GM23338 (cell line): ENCODE data around the gene AP3M1. TPM values are rescaled to one million over a fixed set of nuclear protein-coding genes. Genes with fewer than 3 reads are reported as not detected.

Experiments
- ATAC-seq: fragments of 200-7000 bp; cut with Tn5 transposase; 3 replicates; pipeline ENCODE4 v1.9.1; 2020
- DNase-seq: peaks from one replicate; pipeline ENCODE4 v3.0.0-alpha.2; 2015; ENCODE audit warnings: low spot score
- H2AFZ ChIP-seq: fragments of 200-600 bp; sonication (generic); 2 replicates; pipeline ENCODE4 v1.8.0; 2016; ENCODE audit warnings: antibody characterized with exemption, mild to moderate bottlenecking, moderate library complexity
- H3F3A ChIP-seq: fragments of 200-600 bp; sonication (generic); replicated peaks from 2 replicates; pipeline ENCODE4 v1.8.0; 2017; ENCODE audit warnings: antibody characterized with exemption, mixed run types, low read depth
- H3K27ac ChIP-seq: fragments of 200-600 bp; sonication (generic); 2 replicates; pipeline ENCODE4 v1.6.1; 2016; ENCODE audit warnings: low read depth
- H3K27me3 ChIP-seq: fragments of 200-600 bp; sonication (generic); 2 replicates; pipeline ENCODE4 v1.8.0; 2016; ENCODE audit warnings: mild to moderate bottlenecking, mixed run types, moderate library complexity; ENCODE audit not compliant: insufficient read depth
- H3K36me3 ChIP-seq: fragments of 200-600 bp; sonication (generic); 2 replicates; pipeline ENCODE4 v1.8.0; 2016; ENCODE audit warnings: mild to moderate bottlenecking; ENCODE audit not compliant: insufficient read depth
- H3K4me1 ChIP-seq: fragments of 200-600 bp; sonication (generic); 2 replicates; pipeline ENCODE4 v1.8.0; 2016; ENCODE audit warnings: mild to moderate bottlenecking, moderate library complexity; ENCODE audit not compliant: insufficient read depth
- H3K4me2 ChIP-seq: fragments of 200-600 bp; sonication (generic); 2 replicates; pipeline ENCODE4 v1.7.1; 2017; ENCODE audit warnings: mixed run types
- H3K4me3 ChIP-seq: fragments of 200-600 bp; sonication (generic); 2 replicates; pipeline ENCODE4 v1.6.1; 2016; ENCODE audit warnings: mixed run types
- H3K79me2 ChIP-seq: fragments of 200-600 bp; sonication (generic); replicated peaks from 2 replicates; pipeline ENCODE4 v1.8.0; 2017; ENCODE audit warnings: mild to moderate bottlenecking; ENCODE audit not compliant: insufficient read depth
- H3K9me2 ChIP-seq: fragments of 200-600 bp; sonication (generic); 2 replicates; pipeline ENCODE4 v1.8.0; 2017; ENCODE audit not compliant: insufficient read depth
- H4K20me1 ChIP-seq: fragments of 200-600 bp; sonication (generic); replicated peaks from 2 replicates; pipeline ENCODE4 v1.8.0; 2017; ENCODE audit warnings: mild to moderate bottlenecking; ENCODE audit not compliant: insufficient read depth
- H3K27ac Mint-ChIP-seq: 2 replicates; pipeline ENCODE4 v1.8.0; 2020; ENCODE audit warnings: inconsistent platforms, mild to moderate bottlenecking, moderate library complexity, mixed read lengths
- H3K27me3 Mint-ChIP-seq: 3 replicates; pipeline ENCODE4 v1.8.0; 2022; ENCODE audit warnings: low read depth, mild to moderate bottlenecking, moderate library complexity, mixed read lengths, inconsistent platforms; ENCODE audit not compliant: insufficient read depth, poor library complexity
- H3K36me3 Mint-ChIP-seq: 3 replicates; pipeline ENCODE4 v1.8.0; 2021; ENCODE audit warnings: low read depth, mild to moderate bottlenecking, inconsistent platforms, moderate library complexity, mixed read lengths
- H3K4me1 Mint-ChIP-seq: 3 replicates; pipeline ENCODE4 v1.8.0; 2020; ENCODE audit warnings: mild to moderate bottlenecking, inconsistent platforms, mixed read lengths
- H3K4me3 Mint-ChIP-seq: 3 replicates; pipeline ENCODE4 v1.8.0; 2021; ENCODE audit warnings: moderate library complexity, mild to moderate bottlenecking, inconsistent platforms, mixed read lengths
- H3K9me3 Mint-ChIP-seq: 3 replicates; pipeline ENCODE4 v1.8.0; 2020; ENCODE audit warnings: moderate library complexity, mild to moderate bottlenecking, inconsistent platforms, mixed read lengths
- CTCF ChIP-seq, 2 experiments: fragments of 200-600 bp in 1 of 2; sonication (generic) in 1 of 2; conservative IDR thresholded peaks; 2 replicates each; pipeline versions ENCODE4 v1.5.1 to v1.6.1; 2016 to 2017; ENCODE audit warnings: antibody characterized with exemption in 2 of 2, low read depth in 2 of 2, mild to moderate bottlenecking in 2 of 2, moderate library complexity in 1 of 2
- ETS1 ChIP-seq: IDR thresholded peaks from 2 replicates; pipeline ENCODE4 v1.6.1; 2016; ENCODE audit warnings: antibody characterized with exemption
- EZH2phosphoT487 ChIP-seq: fragments of 200-600 bp; sonication (generic); IDR thresholded peaks from one replicate; pipeline ENCODE4 v1.8.1; 2018; ENCODE audit warnings: antibody characterized with exemption; ENCODE audit not compliant: unreplicated experiment
- JUNB ChIP-seq: IDR thresholded peaks from one replicate; pipeline ENCODE4 v1.6.1; 2016; ENCODE audit warnings: antibody characterized with exemption; ENCODE audit not compliant: unreplicated experiment
- NANOG ChIP-seq: IDR thresholded peaks from 2 replicates; pipeline ENCODE4 v1.6.1; 2016; ENCODE audit warnings: antibody characterized with exemption, borderline replicate concordance
- POLR2AphosphoS5 ChIP-seq: IDR thresholded peaks from 2 replicates; pipeline ENCODE4 v1.6.1; 2016; ENCODE audit warnings: antibody characterized with exemption, low read depth
- STAT1 ChIP-seq: IDR thresholded peaks from one replicate; pipeline ENCODE4 v1.6.1; 2016; ENCODE audit warnings: antibody characterized with exemption; ENCODE audit not compliant: unreplicated experiment
- ZNF462 ChIP-seq: fragments of 250-450 bp; sonication (Bioruptor Pico); IDR thresholded peaks from 2 replicates; pipeline ENCODE4 v1.5.0; 2020; ENCODE audit warnings: mild to moderate bottlenecking, moderate library complexity
- polyA plus RNA-seq: library from polyadenylated mRNA; unstranded; fragments of >200 nt; fragmentation: Nextera tagmentation; extraction: Ambion mirVana; gene quantifications from 2 replicates; pipeline ENCODE4 v1.2.1, GENCODE V29; 2016
- total RNA-seq: library from RNA; depleted of rRNA; stranded (reverse); fragments of >200 nt; shearing (Covaris generic); gene quantifications from 2 replicates; pipeline ENCODE4 v1.2.3, GENCODE V29; 2014

AP3M1 gene
- total and polyA plus RNA-seq, 2 experiments from 2014 or later = 13.8 to 41.7 TPM

- Mint-ChIP-seq H3K4me1 (peaks cover 17% of the 10 kb centered on the region; the same call in 2 of the 3 replicates), H3K36me3 (no peaks in the 10 kb centered on the region), H3K27me3 (peaks cover 3% of the 10 kb centered on the region), H3K9me3 (no peaks in the 10 kb centered on the region), H3K27ac (no peak overlapping the region; the same call in 1 of the 2 replicates), H3K4me3 (no peak overlapping the region)
- Histone ChIP-seq H3K9me2 (no peaks in the 10 kb centered on the region), H3K4me1 (peaks cover 20% of the 10 kb centered on the region), H3K36me3 (no peaks in the 10 kb centered on the region), H3K4me2 (no peak overlapping the region), H3F3A (no peaks in the 10 kb centered on the region), H2AFZ (no peak overlapping the region), H3K27me3 (no peaks in the 10 kb centered on the region), H4K20me1 (no peaks in the 10 kb centered on the region; the same call in 1 of the 2 replicates), H3K27ac (no peak overlapping the region), H3K79me2 (peaks cover 89% of the 10 kb centered on the region), H3K4me3 (peak overlapping the region; percentile 76; the same call in 1 of the 2 replicates)
- TF ChIP-seq STAT1 = no peak
- no peak for TF ChIP-seq CTCF (conservative IDR thresholded peaks at IDR 0.05; ENCODE audit: low read depth in 2 of 2)
- TF ChIP-seq POLR2AphosphoS5 = no peak
- no peak for TF ChIP-seq EZH2phosphoT487
- TF ChIP-seq JUNB = no peak
- TF ChIP-seq NANOG = no peak
- ATAC-seq (no peak), DNase-seq (no peak)
Observed at GRCh38 chr10:74153676-74154075, 3.0 kb upstream of the AP3M1 start.

GRCh38 chr10:74153123-74153522 lies 2.5 kb upstream of the AP3M1 start:
- H3K27me3 ChIP-seq = no peaks in the 10 kb centered on the region
- H2AFZ ChIP-seq = no peak overlapping the region
- H3K27ac ChIP-seq = no peak overlapping the region
- Mint-ChIP-seq H3K27me3 (peaks cover 3% of the 10 kb centered on the region), H3K27ac (0 out of 2 replicates have a peak overlapping the region, but pooled peaks have one; percentile 22), H3K9me3 (no peaks in the 10 kb centered on the region), H3K4me3 (no peak overlapping the region; the same call in 2 of the 3 replicates), H3K36me3 (no peaks in the 10 kb centered on the region; the same call in 2 of the 3 replicates), H3K4me1 (peaks cover 18% of the 10 kb centered on the region; the same call in 2 of the 3 replicates)
- no peaks in the 10 kb centered on the region for H3F3A ChIP-seq
- TF ChIP-seq NANOG (no peak), CTCF (conservative IDR thresholded peaks at IDR 0.05; ENCODE audit: low read depth in 2 of 2) (peak; percentile 35 to 64), STAT1 (no peak), ETS1 (no peak), ZNF462 (CRISPR knock-in tag) (no peak)
- H3K4me3 ChIP-seq = peak overlapping the region; percentile 76
- H3K36me3 ChIP-seq = no peaks in the 10 kb centered on the region
- peaks cover 89% of the 10 kb centered on the region for H3K79me2 ChIP-seq
- DNase-seq = peak; percentile 68
- peak overlapping the region; percentile 84 for H3K4me2 ChIP-seq
- H3K9me2 ChIP-seq = no peaks in the 10 kb centered on the region
- H3K4me1 ChIP-seq = peaks cover 20% of the 10 kb centered on the region
- H4K20me1 ChIP-seq = no peaks in the 10 kb centered on the region; the same call in 1 of the 2 replicates
- ATAC-seq = no peak
